CD4-positive, alpha-beta memory T cell (primary cell): ENCODE measurements around the gene PRELID2. TPM values are rescaled to one million over a fixed set of nuclear protein-coding genes. Genes with fewer than 3 reads are reported as not detected.

Experiments used
- CTCF ChIA-PET: fragments of 350-600 bp; sonication (Branson Sonifier 250); formaldehyde crosslinking; loops from one replicate; lab custom pipeline; 2021; ENCODE audit warnings: inconsistent platforms; ENCODE audit not compliant: partially characterized antibody; lab: Charles Lee
- POLR2A ChIA-PET: fragments of 350-600 bp; sonication (Branson Sonifier 250); formaldehyde crosslinking; loops from one replicate; lab custom pipeline; 2021; ENCODE audit not compliant: partially characterized antibody; lab: Charles Lee
- DNase-seq, 5 donors: peaks; one replicate each; pipeline versions ENCODE4 v3.0.0 to v3.0.0-alpha.2; 2020 to 2022; ENCODE audit warnings: mixed read lengths in 1 of 5
- H3K27ac ChIP-seq: one replicate; pipeline ENCODE4 v1.7.0; 2013; ENCODE audit warnings: low read depth, low read length
- H3K27me3 ChIP-seq: 2 replicates; pipeline ENCODE4 v1.7.0; 2013; ENCODE audit warnings: mild to moderate bottlenecking, low read length, moderate library complexity; ENCODE audit not compliant: insufficient read depth
- H3K36me3 ChIP-seq: 2 replicates; pipeline ENCODE4 v1.7.0; 2013; ENCODE audit warnings: mild to moderate bottlenecking, low read length, moderate library complexity; ENCODE audit not compliant: insufficient read depth
- H3K4me1 ChIP-seq: 2 replicates; pipeline ENCODE4 v1.7.0; 2013; ENCODE audit warnings: mild to moderate bottlenecking, low read length, moderate library complexity; ENCODE audit not compliant: insufficient read depth
- H3K4me3 ChIP-seq, 2 donors: one replicate each; pipeline ENCODE4 v1.7.0; 2013; ENCODE audit warnings: low read length in 2 of 2, mild to moderate bottlenecking in 1 of 2
- H3K9me3 ChIP-seq, 2 donors: one replicate each; pipeline ENCODE4 v1.7.0; 2013; ENCODE audit warnings: low read length in 2 of 2, control low read depth in 1 of 2; ENCODE audit not compliant: control insufficient read depth in 1 of 2
- H3K27ac Mint-ChIP-seq, 7 donors: one replicate each; pipeline ENCODE4 v1.8.0; 2020 to 2021; ENCODE audit warnings: mixed read lengths in 7 of 7, mild to moderate bottlenecking in 6 of 7, inconsistent platforms in 3 of 7, moderate library complexity in 3 of 7
- H3K27me3 Mint-ChIP-seq, 2 donors: one replicate each; pipeline ENCODE4 v1.8.0; 2020 to 2021; ENCODE audit warnings: mixed read lengths in 2 of 2
- H3K36me3 Mint-ChIP-seq, 2 donors: one replicate each; pipeline ENCODE4 v1.8.0; 2020 to 2021; ENCODE audit warnings: mixed read lengths in 2 of 2, inconsistent platforms in 1 of 2, mild to moderate bottlenecking in 1 of 2
- H3K4me1 Mint-ChIP-seq, 4 donors: one replicate each; pipeline ENCODE4 v1.8.0; 2020 to 2021; ENCODE audit warnings: mixed read lengths in 4 of 4, mild to moderate bottlenecking in 1 of 4
- H3K4me3 Mint-ChIP-seq, 8 donors: one replicate each; pipeline ENCODE4 v1.8.0; 2020 to 2021; ENCODE audit warnings: mixed read lengths in 8 of 8, mild to moderate bottlenecking in 7 of 8, moderate library complexity in 6 of 8, inconsistent platforms in 3 of 8
- H3K9me3 Mint-ChIP-seq, 8 donors: one replicate each; pipeline ENCODE4 v1.8.0; 2020 to 2021; ENCODE audit warnings: mixed read lengths in 8 of 8, mild to moderate bottlenecking in 5 of 8, inconsistent platforms in 3 of 8, moderate library complexity in 1 of 8
- intact Hi-C: fragments of 100-400 bp; cut with micrococcal nuclease; formaldehyde crosslinking; loops from one replicate; pipeline ENCODE4 v1.15.1; 2023
- polyA plus RNA-seq, 2 donors: library from polyadenylated mRNA; unstranded; fragments of 300-500 nt; fragmentation: Illumina TruSeq; gene quantifications; one replicate each; pipeline ENCODE4 v1.2.3, GENCODE V29; 2021
- total RNA-seq, 2 experiments: library from RNA; stranded (reverse); gene quantifications; one replicate each; pipeline ENCODE4 v1.2.3, GENCODE V29; 2021

Gene PRELID2
- total and polyA plus RNA-seq, 4 experiments from 2014 or later = 1.7 to 3.1 (median 2.2) TPM

GRCh38 chr5:145723516-145723915 is 111.6 kb downstream of the PRELID2 start:
- no peaks in the 10 kb centered on the region for H3K9me3 ChIP-seq
- Mint-ChIP-seq H3K27me3 (no peaks in the 10 kb centered on the region), H3K4me1 (no peaks in the 10 kb centered on the region), H3K9me3 (peaks cover 0 to 30% (median 6%) of the 10 kb centered on the region in 8 donors), H3K4me3 (no peak overlapping the region), H3K27ac (no peak overlapping the region), H3K36me3 (no peaks in the 10 kb centered on the region)
- no peak overlapping the region for H3K27ac ChIP-seq
- no peaks in the 10 kb centered on the region for H3K27me3 ChIP-seq
- DNase-seq = no peak
- ChIA-PET POLR2A (no interaction called here), CTCF (no interaction called here)
- intact Hi-C loops = no loop called here
- H3K4me1 ChIP-seq = no peaks in the 10 kb centered on the region
- no peaks in the 10 kb centered on the region for H3K36me3 ChIP-seq
- H3K4me3 ChIP-seq = no peak overlapping the region

GRCh38 chr5:145718956-145719355 is 116.2 kb downstream of the PRELID2 start:
- no peaks in the 10 kb centered on the region for H3K27me3 Mint-ChIP-seq
- no peaks in the 10 kb centered on the region for H3K4me1 Mint-ChIP-seq
- intact Hi-C loops = no loop called here
- H3K9me3 ChIP-seq = no peaks in the 10 kb centered on the region
- no peaks in the 10 kb centered on the region for H3K4me1 ChIP-seq
- H3K36me3 ChIP-seq = no peaks in the 10 kb centered on the region
- CTCF ChIA-PET = no interaction called here
- H3K36me3 Mint-ChIP-seq = no peaks in the 10 kb centered on the region
- no peaks in the 10 kb centered on the region for H3K27me3 ChIP-seq
- POLR2A ChIA-PET = no interaction called here
- peaks cover 0 to 8% (median 0%) of the 10 kb centered on the region in 8 donors for H3K9me3 Mint-ChIP-seq
- no peak for DNase-seq
- H3K4me3 ChIP-seq = no peak overlapping the region
- no peak overlapping the region for H3K27ac ChIP-seq
- no peak overlapping the region for H3K4me3 Mint-ChIP-seq
- no peak overlapping the region for H3K27ac Mint-ChIP-seq

GRCh38 chr5:145715412-145715811 is 119.7 kb downstream of the PRELID2 start:
- CTCF ChIA-PET = no interaction called here
- no peaks in the 10 kb centered on the region for H3K27me3 ChIP-seq
- H3K9me3 ChIP-seq = no peaks in the 10 kb centered on the region
- no peaks in the 10 kb centered on the region for H3K4me1 ChIP-seq
- H3K27me3 Mint-ChIP-seq = peaks cover 0 to 2% of the 10 kb centered on the region in 2 donors
- no peak for DNase-seq
- H3K27ac Mint-ChIP-seq = no peak overlapping the region
- no peak overlapping the region for H3K4me3 ChIP-seq
- POLR2A ChIA-PET = no interaction called here
- H3K36me3 ChIP-seq = no peaks in the 10 kb centered on the region
- H3K4me3 Mint-ChIP-seq = no peak overlapping the region
- no peaks in the 10 kb centered on the region for H3K4me1 Mint-ChIP-seq
- no peak overlapping the region for H3K27ac ChIP-seq
- H3K36me3 Mint-ChIP-seq = no peaks in the 10 kb centered on the region
- peaks cover 0 to 8% (median 0%) of the 10 kb centered on the region in 8 donors for H3K9me3 Mint-ChIP-seq
- intact Hi-C loops = no loop called here

DNA sequence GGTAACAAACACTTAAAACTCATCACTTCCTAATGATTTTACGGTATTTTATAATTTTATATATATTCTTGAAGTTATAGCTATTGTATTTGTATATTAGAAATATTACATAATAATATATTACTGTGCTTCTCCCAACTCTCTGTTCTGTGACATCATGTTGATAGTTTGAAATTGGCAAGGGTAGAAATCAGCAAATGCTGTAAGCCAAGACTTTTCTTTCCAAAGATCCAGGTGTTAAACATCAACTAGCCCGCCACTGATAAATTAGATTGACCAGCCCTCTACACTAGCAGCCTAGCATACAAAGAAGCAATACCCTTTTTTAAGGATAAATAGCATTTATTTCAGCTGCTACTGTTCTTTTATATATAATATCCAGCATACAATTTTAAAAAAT is 122.9 kb downstream of the PRELID2 start:
- CTCF ChIA-PET = no interaction called here
- no peak overlapping the region for H3K27ac Mint-ChIP-seq

GRCh38 chr5:145711417-145711816 is 123.7 kb downstream of the PRELID2 start:
- Histone ChIP-seq H3K36me3 (no peaks in the 10 kb centered on the region), H3K27me3 (no peaks in the 10 kb centered on the region), H3K4me3 (no peak overlapping the region), H3K9me3 (no peaks in the 10 kb centered on the region), H3K4me1 (no peaks in the 10 kb centered on the region), H3K27ac (no peak overlapping the region)
- Mint-ChIP-seq H3K4me1 (no peaks in the 10 kb centered on the region), H3K36me3 (no peaks in the 10 kb centered on the region), H3K9me3 (no peaks in the 10 kb centered on the region), H3K27me3 (peaks cover 0 to 2% of the 10 kb centered on the region in 2 donors), H3K4me3 (no peak overlapping the region), H3K27ac (no peak overlapping the region)
- intact Hi-C loops = no loop called here
- no peak for DNase-seq
- POLR2A ChIA-PET = no interaction called here
- CTCF ChIA-PET = no interaction called here

More for the DNA sequence above, 122.9 kb downstream of the PRELID2 start:
- no peak overlapping the region for H3K4me3 Mint-ChIP-seq
- no peak for DNase-seq
- H3K4me1 ChIP-seq = no peaks in the 10 kb centered on the region
- H3K36me3 ChIP-seq = no peaks in the 10 kb centered on the region
- H3K36me3 Mint-ChIP-seq = no peaks in the 10 kb centered on the region
- no peak overlapping the region for H3K27ac ChIP-seq
- intact Hi-C loops = no loop called here
- H3K4me3 ChIP-seq = no peak overlapping the region
- no peaks in the 10 kb centered on the region for H3K27me3 ChIP-seq
- H3K4me1 Mint-ChIP-seq = no peaks in the 10 kb centered on the region
- peaks cover 0 to 2% of the 10 kb centered on the region in 2 donors for H3K27me3 Mint-ChIP-seq
- H3K9me3 ChIP-seq = no peaks in the 10 kb centered on the region
- H3K9me3 Mint-ChIP-seq = no peaks in the 10 kb centered on the region
- POLR2A ChIA-PET = no interaction called here

Other genes with a start within 250 kb of the PRELID2 start
- not detected for gene GRXCR2, start 37.7 kb upstream of the PRELID2 start, total RNA-seq
- gene GRXCR2, start 37.7 kb upstream of the PRELID2 start, polyA plus RNA-seq = not detected
- not detected for gene SH3RF2, start 101.2 kb upstream of the PRELID2 start, total RNA-seq
- not detected for gene SH3RF2, start 101.2 kb upstream of the PRELID2 start, polyA plus RNA-seq